GM19351 (cell line): ENCODE data around the gene BMP7.
"Not testable (repeated sequence)": the region's sequence is repeated elsewhere in the genome, so short reads cannot be mapped to it uniquely, and the experiment has no call there.

ENCODE experiments used
- ATAC-seq: cut with Tn5 transposase; IDR thresholded peaks from one replicate; pipeline ENCODE4 v1.9.1; 2021; ENCODE audit warnings: mild to moderate bottlenecking, moderate library complexity; ENCODE audit not compliant: unreplicated experiment

BMP7 gene

GRCh38 chr20:57157787-57158186, 108.7 kb downstream of the BMP7 start:
- ATAC-seq = not testable (repeated sequence)

GRCh38 chr20:57157106-57157691, 109.2 kb downstream of the BMP7 start:
- no peak for ATAC-seq

DNA sequence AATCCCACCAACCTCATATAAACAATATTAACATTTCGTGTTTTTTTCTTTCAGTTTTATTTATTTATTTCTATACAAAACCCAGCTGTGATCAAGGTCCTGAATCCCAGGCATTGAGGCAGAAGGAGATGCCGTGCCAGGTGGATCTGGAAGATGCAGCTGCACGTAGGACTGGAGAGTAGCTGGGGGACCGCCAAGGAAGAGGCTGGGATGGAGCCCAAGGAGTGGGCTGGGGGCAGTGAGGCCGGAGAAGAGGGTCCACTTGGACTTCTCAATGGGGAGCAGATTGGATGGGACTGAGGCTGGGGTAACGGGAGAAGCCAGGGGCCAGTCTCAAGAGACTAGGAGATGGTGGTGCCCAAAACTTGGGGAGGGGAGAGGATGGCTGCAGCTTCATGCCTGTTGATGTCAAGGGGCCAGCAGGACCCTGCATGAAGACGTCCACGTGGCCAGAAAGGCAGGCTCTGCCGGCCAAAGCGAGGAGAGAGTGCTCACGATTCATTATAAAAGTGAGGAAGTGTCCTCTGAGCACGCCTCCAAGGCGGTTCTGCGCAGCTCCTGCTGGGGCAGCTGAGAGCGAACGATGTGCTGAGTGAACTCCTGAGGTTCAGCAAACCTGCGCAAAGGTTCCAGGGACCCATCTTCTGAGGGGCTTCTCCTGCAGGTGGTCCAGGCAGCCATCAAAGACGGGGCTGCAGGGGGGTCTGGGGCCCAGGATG, 110.3 kb downstream of the BMP7 start:
- no peak for ATAC-seq

- no peak for ATAC-seq
These were observed 111.0 kb downstream of the BMP7 start for GRCh38 chr20:57155415-57155814.

DNA sequence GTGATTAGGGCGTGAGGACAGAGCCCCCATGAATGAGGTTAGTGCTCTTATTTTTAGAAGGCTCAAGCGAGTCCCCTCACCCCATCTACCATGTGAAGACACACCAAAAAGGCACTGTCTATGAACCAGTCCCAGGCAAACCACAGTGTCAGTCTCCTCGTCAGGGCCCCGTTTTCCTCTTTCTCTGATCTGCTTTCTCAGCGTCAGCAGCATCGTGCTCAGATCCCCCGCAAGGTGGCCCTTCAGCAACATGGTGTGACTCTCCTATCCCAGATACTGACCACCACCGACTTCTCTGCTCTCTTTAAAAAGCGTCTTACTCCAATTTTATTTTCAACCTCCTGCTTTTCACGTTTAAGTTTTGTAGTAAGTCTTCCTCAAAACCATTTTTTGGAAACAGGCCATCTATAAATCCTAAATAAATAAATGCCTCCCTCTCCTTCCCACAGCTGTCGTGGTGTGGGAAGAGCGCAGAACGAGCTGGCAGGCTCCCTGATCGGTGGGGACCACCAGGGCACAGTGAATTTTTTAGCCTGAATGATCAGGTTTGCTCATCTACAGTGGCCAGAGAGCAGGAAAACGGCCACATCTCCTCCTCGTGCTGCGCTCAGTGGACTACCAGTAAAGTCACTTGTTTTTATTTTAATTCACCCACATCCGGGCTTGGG, 113.1 kb downstream of the BMP7 start:
- no peak for ATAC-seq

DNA sequence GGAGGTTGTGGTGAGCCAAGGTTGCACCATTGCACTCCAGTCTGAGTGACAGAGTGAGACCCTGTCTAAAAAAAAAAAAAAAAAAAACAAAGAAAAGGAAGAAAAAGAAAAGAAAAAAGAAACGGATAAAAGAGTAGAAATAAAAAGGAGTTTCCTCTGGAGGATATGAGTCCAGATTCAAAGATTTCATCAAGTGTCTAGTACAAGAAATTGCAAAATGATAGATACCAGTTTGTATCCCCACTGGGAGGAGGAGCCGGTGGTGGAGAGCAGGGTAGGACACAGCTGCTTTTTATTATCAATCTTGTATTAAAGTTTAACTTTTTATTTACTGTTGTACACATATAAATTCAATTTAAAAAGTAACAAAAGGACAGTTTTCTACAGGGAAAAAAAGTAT, 113.9 kb downstream of the BMP7 start:
- no peak for ATAC-seq

DNA sequence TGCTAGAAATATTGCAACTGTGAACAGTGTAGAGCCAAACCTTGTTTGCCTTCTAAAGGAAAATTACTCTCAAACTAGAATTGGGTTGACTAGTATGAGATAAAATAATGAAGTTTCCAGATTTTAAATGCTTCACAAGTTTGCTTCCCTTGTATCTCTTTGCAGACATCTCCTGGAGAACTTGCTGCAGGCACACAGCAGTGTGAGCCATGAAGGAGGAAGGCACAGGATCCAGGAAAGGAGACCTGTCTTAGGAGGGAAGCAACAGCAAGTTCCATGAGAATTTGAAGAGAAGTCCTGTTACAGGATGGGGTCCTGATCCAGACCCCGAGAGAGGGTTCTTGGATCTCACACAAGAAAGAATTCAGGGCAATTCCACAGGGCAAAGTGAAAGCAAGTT, 115.9 kb downstream of the BMP7 start:
- ATAC-seq = no peak

DNA sequence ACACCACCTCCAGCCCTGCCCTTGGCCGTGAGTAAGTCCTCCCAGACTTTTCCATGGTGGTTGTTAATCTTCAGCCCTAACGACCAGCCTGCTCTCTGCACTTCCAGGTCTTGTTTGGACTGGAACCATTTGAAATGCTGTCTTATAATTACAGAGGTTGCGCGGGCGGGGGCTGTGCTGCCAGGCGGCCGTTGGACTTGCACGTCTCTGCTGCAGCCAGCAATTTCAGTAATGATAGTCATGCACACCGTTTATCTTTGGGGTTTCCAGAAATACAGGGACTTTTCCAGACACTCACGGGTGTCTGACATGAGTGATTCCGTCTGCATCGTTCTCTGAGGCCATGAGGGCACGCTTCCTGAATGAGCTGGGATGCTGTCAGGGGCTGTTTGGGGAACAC, 118.2 kb downstream of the BMP7 start:
- ATAC-seq = no peak

GRCh38 chr20:57147185-57147584, 119.3 kb downstream of the BMP7 start:
- ATAC-seq = no peak

GRCh38 chr20:57146155-57146554, 120.3 kb downstream of the BMP7 start:
- no peak for ATAC-seq

GRCh38 chr20:57145089-57145631, 121.3 kb downstream of the BMP7 start:
- ATAC-seq = no peak

DNA sequence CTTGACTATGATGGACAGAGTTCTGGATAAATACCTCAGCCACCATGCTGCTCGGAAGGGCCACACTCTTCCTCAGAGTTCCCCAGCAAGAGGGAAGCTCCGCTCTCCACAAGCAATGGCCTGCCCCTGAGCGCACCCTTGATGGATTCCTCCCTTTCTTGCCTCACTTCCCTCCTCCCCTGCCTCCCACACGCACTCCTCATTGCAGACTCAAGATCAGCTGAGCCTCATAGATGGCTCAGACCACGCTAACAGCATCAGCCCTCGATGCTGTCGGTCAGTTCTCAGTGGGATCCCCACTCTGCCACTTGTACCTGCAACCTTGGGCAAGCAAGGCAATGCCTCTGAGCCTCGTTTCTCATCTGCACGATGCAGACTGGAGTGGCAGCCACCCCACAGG, 123.3 kb downstream of the BMP7 start:
- ATAC-seq = no peak

GRCh38 chr20:57142667-57143066, 123.8 kb downstream of the BMP7 start:
- no peak for ATAC-seq

GRCh38 chr20:57141492-57141891, 124.9 kb downstream of the BMP7 start:
- ATAC-seq = no peak

DNA sequence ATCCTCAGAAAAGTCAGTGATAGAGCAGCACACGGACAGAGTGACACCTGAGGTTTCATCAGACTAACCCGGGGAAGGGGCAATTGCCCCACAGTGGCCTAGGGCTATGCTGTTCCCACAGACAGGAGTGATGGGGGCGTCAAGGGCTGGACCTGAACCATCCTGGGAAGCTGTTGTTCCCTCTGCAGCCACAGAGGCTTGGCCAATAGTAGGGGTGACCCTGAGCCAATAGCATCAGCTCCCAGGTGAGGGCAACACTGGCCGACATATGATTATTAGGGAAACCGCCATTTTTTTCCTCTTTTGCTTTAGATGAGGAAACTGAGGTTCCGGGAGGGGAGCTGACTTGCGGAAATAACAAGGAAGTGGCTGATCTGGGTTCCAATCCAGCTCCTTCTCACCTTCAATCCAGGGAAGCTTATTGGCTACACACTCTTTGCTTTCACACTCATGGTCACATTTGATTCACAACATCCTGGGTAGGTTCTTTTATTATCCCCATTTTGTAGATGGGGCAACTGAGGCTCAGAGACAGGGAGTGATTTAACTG, 126.0 kb downstream of the BMP7 start:
- no peak for ATAC-seq

DNA sequence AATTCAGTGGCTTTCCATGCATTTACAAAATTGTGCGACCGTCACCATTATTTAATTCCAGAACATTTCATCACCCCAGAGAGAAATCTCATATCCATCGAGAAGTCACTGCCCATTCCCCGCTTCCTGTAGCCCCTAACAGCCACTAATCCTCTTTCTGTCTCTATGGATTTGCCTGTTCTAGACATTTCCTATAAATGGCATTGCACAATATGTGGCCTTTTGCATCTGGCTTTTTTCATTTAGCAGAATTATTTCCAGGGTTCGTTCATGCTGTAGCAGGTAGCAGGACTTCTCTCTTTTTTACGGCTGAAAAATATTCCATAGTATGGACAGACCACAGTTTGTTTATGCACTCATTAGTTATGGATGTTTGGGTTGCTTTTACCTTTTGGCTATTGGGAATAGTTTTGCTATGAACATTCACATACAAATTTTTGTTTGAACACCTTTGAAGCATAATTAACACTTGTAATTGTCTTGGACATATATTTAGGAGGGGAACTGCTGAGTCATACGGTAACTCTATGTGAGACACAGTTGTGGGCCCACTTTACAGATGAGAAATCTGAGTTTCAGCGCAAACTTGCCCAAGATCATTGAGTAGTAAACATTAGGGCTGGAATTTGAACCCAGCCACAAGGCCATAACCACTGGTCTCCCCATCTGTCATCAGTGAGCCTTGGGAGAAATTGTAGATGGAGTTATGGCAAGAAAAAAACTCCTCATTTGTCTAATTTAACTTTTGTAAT, 126.9 kb downstream of the BMP7 start:
- peak; percentile 71 for ATAC-seq

DNA sequence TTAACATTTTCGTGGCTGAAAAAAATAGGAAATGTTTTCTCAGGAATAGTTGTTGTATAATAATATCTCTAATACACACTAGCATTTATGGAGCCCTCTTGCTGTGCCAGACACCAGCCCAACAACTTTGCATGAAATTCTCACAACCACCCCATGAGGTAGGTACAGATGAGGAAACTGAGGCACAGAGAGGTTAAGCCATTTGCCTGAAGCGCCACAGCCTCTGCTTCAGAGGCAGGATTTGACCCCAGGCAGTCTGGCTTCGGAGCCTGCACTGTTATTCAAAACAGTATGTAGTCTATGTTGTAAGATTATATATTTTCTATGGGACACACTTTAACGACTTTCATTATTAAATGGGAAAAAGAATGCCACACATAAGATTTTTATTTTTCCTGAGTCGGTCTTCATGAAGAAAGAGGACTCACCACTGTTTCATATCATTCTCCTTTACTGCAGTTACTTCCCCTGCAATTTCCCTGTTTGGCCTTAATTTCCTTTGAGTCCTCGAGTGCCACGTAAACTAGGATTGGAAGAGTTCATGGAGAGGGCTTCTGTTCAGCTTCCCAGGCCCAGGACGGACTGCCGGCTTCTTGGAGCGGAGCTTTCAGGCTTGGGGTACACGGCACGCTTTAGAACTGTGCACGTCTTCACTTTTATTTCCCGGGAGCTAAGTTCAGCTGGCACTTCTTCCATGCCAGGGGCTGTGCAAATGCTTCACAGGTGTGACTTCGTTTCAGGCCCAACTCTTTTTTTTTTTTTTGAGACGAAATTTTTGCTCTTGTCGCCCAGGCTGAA, 128.0 kb downstream of the BMP7 start:
- no peak for ATAC-seq

DNA sequence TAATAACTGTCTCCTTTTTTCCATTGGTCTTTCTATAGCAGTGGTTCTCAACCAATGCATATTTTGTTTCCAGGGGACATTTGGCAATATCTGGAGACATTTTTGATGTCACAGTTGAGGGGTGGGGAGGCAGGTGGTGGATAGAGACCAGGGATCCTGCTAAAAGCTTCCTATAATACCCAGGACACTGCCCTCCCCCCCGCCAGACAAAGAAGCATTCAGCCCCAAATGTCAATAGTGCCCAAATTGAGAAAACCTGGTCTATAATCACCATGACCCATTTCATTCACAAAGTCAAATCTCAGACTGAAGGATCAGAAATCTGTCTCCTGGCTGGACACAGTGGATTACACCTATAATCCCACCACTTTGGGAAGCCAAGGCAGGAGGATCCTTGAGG, 128.8 kb downstream of the BMP7 start:
- no peak for ATAC-seq

GRCh38 chr20:57136734-57137133, 129.7 kb downstream of the BMP7 start:
- no peak for ATAC-seq

- no peak for ATAC-seq
These were observed 130.6 kb downstream of the BMP7 start for GRCh38 chr20:57135875-57136274.
